Nephron (organoid): ENCODE measurements around the gene CFAP100.

Experiments used
- H3K27ac Mint-ChIP-seq, 3 experiments: 2 replicates each; pipeline ENCODE4 v1.8.0; 2020; ENCODE audit warnings: mixed read lengths in 3 of 3, mild to moderate bottlenecking in 2 of 3, moderate library complexity in 1 of 3
- H3K27me3 Mint-ChIP-seq: 2 replicates; pipeline ENCODE4 v1.8.0; 2021; ENCODE audit warnings: low read depth, mild to moderate bottlenecking, moderate library complexity, mixed read lengths
- H3K36me3 Mint-ChIP-seq: 2 replicates; pipeline ENCODE4 v1.8.0; 2020; ENCODE audit warnings: low read depth, mixed read lengths
- H3K4me1 Mint-ChIP-seq: 2 replicates; pipeline ENCODE4 v1.8.0; 2020; ENCODE audit warnings: mixed read lengths
- H3K4me3 Mint-ChIP-seq, 3 experiments: 2 replicates each; pipeline ENCODE4 v1.8.0; 2020; ENCODE audit warnings: mild to moderate bottlenecking in 3 of 3, mixed read lengths in 3 of 3, moderate library complexity in 2 of 3
- H3K9me3 Mint-ChIP-seq: 2 replicates; pipeline ENCODE4 v1.8.0; 2020; ENCODE audit warnings: mixed read lengths
- TF ChIP-seq, protein P1 (sequence below), 3 experiments: fragments of 200-600 bp; sonication (generic); IDR thresholded peaks; one replicate each; pipeline ENCODE4 v1.5.0; 2021; ENCODE audit warnings: antibody characterized with exemption in 3 of 3; ENCODE audit not compliant: unreplicated experiment in 3 of 3

Gene CFAP100

DNA sequence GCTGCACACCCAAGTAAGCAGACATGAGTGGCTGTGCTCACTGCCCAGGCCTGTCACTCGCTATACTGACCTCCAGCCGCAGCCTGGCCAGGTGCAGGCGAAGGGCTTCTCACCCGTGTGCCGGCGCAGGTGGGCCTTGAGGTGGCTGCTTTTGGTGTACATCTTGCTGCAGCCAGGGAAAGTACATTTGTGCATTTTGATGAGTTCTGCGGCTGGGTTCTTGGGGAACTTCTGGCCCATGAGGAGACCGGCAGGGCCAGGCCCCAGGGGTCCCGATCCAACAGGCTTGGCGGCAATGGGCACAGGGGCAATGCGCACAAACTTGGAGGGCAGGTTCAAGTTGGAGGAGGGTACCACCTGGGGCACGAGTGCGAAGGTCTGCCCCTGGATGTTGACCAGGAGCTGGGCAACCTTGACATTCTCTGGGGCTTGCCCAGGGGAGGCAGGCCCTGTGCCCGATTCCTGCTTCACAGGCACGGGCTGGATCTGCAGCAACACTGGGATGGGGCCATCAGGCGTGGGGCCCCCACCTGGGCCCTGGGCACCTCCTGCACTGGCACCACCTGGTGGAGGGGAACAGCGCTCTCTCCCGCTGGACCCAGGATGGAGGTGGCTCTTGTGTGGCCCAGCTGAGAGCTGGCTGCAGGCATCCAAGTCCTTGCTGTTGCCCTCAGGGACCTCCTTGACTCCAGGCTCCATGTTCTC, 42.8 kb upstream of the CFAP100 start:
- H3K27me3 Mint-ChIP-seq, result peaks cover 8% of the 10 kb centered on the region
- no peaks in the 10 kb centered on the region for H3K9me3 Mint-ChIP-seq
- H3K36me3 Mint-ChIP-seq, result no peaks in the 10 kb centered on the region
- H3K27ac Mint-ChIP-seq, result no peak overlapping the region
- H3K4me1 Mint-ChIP-seq, result peaks cover 6% of the 10 kb centered on the region
- H3K4me3 Mint-ChIP-seq, result no peak overlapping the region
- TF ChIP-seq, protein P1, sequence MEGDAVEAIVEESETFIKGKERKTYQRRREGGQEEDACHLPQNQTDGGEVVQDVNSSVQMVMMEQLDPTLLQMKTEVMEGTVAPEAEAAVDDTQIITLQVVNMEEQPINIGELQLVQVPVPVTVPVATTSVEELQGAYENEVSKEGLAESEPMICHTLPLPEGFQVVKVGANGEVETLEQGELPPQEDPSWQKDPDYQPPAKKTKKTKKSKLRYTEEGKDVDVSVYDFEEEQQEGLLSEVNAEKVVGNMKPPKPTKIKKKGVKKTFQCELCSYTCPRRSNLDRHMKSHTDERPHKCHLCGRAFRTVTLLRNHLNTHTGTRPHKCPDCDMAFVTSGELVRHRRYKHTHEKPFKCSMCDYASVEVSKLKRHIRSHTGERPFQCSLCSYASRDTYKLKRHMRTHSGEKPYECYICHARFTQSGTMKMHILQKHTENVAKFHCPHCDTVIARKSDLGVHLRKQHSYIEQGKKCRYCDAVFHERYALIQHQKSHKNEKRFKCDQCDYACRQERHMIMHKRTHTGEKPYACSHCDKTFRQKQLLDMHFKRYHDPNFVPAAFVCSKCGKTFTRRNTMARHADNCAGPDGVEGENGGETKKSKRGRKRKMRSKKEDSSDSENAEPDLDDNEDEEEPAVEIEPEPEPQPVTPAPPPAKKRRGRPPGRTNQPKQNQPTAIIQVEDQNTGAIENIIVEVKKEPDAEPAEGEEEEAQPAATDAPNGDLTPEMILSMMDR (IDR thresholded peaks at IDR 0.05; ENCODE audit: unreplicated experiment in 3 of 3), result no peak

GRCh38 chr3:126352476-126353454, 41.9 kb upstream of the CFAP100 start:
- Mint-ChIP-seq H3K36me3 (no peaks in the 10 kb centered on the region), H3K27ac (no peak overlapping the region), H3K9me3 (no peaks in the 10 kb centered on the region), H3K4me3 (no peak overlapping the region), H3K4me1 (peaks cover 6% of the 10 kb centered on the region), H3K27me3 (peaks cover 8% of the 10 kb centered on the region)
- TF ChIP-seq, protein P1 (IDR thresholded peaks at IDR 0.05; ENCODE audit: unreplicated experiment in 3 of 3), result no peak

DNA sequence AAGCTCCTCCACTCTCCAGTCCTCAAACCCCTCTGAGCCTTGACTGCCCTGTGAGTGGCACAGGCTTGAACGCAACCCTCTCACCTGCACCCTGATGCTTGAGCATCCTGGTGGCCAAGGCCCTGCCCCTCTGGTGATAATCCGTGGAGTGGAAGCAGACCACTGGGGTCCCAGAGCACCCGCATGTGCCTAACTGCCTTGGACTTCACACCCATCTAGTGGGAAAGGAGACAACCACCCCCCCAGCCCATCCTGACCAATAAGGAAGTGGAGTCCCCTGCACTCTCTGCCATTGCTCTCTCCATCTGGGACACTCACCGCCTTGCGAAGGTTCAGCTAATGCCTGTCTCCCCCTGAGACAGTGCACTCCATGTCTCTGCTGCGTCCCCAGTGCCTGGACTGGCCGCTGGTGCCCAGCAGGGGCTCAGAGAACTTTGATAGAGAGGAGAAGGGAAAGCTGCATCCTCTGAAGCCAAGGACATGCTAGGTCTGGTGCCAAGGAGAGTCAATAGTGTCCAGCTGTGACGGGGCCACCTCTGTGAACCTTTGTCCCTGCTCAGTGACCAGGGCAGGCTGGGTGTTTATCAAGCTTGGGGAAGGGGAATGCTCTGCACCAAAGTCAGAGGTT, 40.9 kb upstream of the CFAP100 start:
- Mint-ChIP-seq H3K4me1 (peaks cover 6% of the 10 kb centered on the region), H3K4me3 (peak overlapping the region in 1 of 3 experiments; percentile 0), H3K36me3 (no peaks in the 10 kb centered on the region), H3K27ac (no peak overlapping the region), H3K27me3 (peaks cover 18% of the 10 kb centered on the region), H3K9me3 (no peaks in the 10 kb centered on the region)
- TF ChIP-seq, protein P1 (IDR thresholded peaks at IDR 0.05; ENCODE audit: unreplicated experiment in 3 of 3), result no peak

- Mint-ChIP-seq H3K27me3 (peaks cover 28% of the 10 kb centered on the region), H3K4me3 (no peak overlapping the region), H3K9me3 (no peaks in the 10 kb centered on the region), H3K36me3 (no peaks in the 10 kb centered on the region), H3K4me1 (peaks cover 6% of the 10 kb centered on the region), H3K27ac (no peak overlapping the region)
- TF ChIP-seq, protein P1 (IDR thresholded peaks at IDR 0.05; ENCODE audit: unreplicated experiment in 3 of 3), result no peak
These were observed 39.9 kb upstream of the CFAP100 start for GRCh38 chr3:126354776-126355175.

GRCh38 chr3:126355251-126355650, 39.5 kb upstream of the CFAP100 start:
- Mint-ChIP-seq H3K9me3 (no peaks in the 10 kb centered on the region), H3K36me3 (no peaks in the 10 kb centered on the region), H3K4me3 (peak overlapping the region; percentile 67 to 94 (median 86)), H3K27ac (peak overlapping the region in 1 of 3 experiments; percentile 18), H3K27me3 (peaks cover 32% of the 10 kb centered on the region), H3K4me1 (peaks cover 6% of the 10 kb centered on the region)
- TF ChIP-seq, protein P1 (IDR thresholded peaks at IDR 0.05; ENCODE audit: unreplicated experiment in 3 of 3), result no peak
